SK-N-SH (cell line): ENCODE measurements around the gene SORD. TPM values are rescaled to one million over a fixed set of nuclear protein-coding genes. Genes with fewer than 3 reads are reported as not detected.
A peak's percentile ranks its signal among the peaks of the same experiment; 100 is the strongest.

Experiments
- CTCF ChIA-PET: fragments of 300-600, 350-600 bp; formaldehyde crosslinking; extraction: SDS; loops from one replicate; lab custom pipeline; 2021; lab: Yijun Ruan, JAX
- POLR2A ChIA-PET: fragments of 350-600 bp; sonication (Branson Sonifier 250); formaldehyde crosslinking; extraction: SDS; loops from one replicate; lab custom pipeline; 2020; ENCODE audit warnings: antibody characterized with exemption, inconsistent platforms; lab: Yijun Ruan, JAX
- DNase-seq: peaks from one replicate; pipeline ENCODE4 v3.0.0; 2012
- H2AFZ ChIP-seq: fragments of 200-600 bp; sonication (generic); 2 replicates; pipeline ENCODE4 v1.8.1; 2016; ENCODE audit warnings: antibody characterized with exemption, mild to moderate bottlenecking, low read depth
- H3F3A ChIP-seq: fragments of 200-600 bp; sonication (generic); replicated peaks from 2 replicates; pipeline ENCODE3; 2016; ENCODE audit warnings: antibody characterized with exemption, mild to moderate bottlenecking; ENCODE audit not compliant: insufficient read depth
- H3K27ac ChIP-seq, 2 experiments: fragments of 200-500 bp in 1 of 2; fragments of 200-600 bp in 1 of 2; sonication (Bioruptor generic) in 1 of 2; sonication (generic), shearing (Covaris generic) in 1 of 2; 2 replicates each; pipeline versions ENCODE4 v1.5.1 to v1.6.1; 2014 to 2016; ENCODE audit warnings: low read depth in 2 of 2, inconsistent platforms in 1 of 2, low read length in 1 of 2, mild to moderate bottlenecking in 1 of 2, mixed read lengths in 1 of 2
- H3K27me3 ChIP-seq: fragments of 200-600 bp; sonication (generic), shearing (Covaris generic); 2 replicates; pipeline ENCODE4 v1.6.1; 2016; ENCODE audit warnings: mixed run types; ENCODE audit not compliant: insufficient read depth
- H3K36me3 ChIP-seq, 2 experiments: fragments of 200-500 bp in 1 of 2; fragments of 200-600 bp in 1 of 2; sonication (Bioruptor generic) in 1 of 2; sonication (generic) in 1 of 2; replicated peaks in 1 of 2; 2 replicates each; pipeline versions ENCODE3 to v1.5.1; 2014 to 2016; ENCODE audit warnings: low read length in 1 of 2, mild to moderate bottlenecking in 1 of 2; ENCODE audit not compliant: insufficient read depth in 2 of 2, control insufficient read depth in 1 of 2
- H3K4me1 ChIP-seq, 2 experiments: fragments of 200-500 bp in 1 of 2; fragments of 200-600 bp in 1 of 2; sonication (Bioruptor generic) in 1 of 2; sonication (generic), shearing (Covaris generic) in 1 of 2; 2 replicates each; pipeline versions ENCODE4 v1.5.1 to v1.6.1; 2014 to 2016; ENCODE audit warnings: low read depth in 1 of 2, low read length in 1 of 2, mixed run types in 1 of 2; ENCODE audit not compliant: insufficient read depth in 2 of 2, control insufficient read depth in 1 of 2
- H3K4me2 ChIP-seq: fragments of 200-600 bp; sonication (generic), shearing (Covaris generic); 2 replicates; pipeline ENCODE4 v1.6.1; 2017; ENCODE audit warnings: mixed run types
- H3K4me3 ChIP-seq, 2 experiments: fragments of 200-500 bp in 1 of 2; fragments of 200-600 bp in 1 of 2; sonication (Bioruptor generic) in 1 of 2; sonication (generic), shearing (Covaris generic) in 1 of 2; 2 replicates each; pipeline versions ENCODE4 v1.5.1 to v1.8.1; 2014 to 2016; ENCODE audit warnings: low read depth in 2 of 2, inconsistent platforms in 1 of 2, low read length in 1 of 2, mild to moderate bottlenecking in 1 of 2, mixed read lengths in 1 of 2, moderate library complexity in 1 of 2
- H3K79me2 ChIP-seq: fragments of 200-600 bp; sonication (generic); 2 replicates; pipeline ENCODE4 v1.8.1; 2017; ENCODE audit warnings: mild to moderate bottlenecking; ENCODE audit not compliant: insufficient read depth
- H3K9ac ChIP-seq: fragments of 200-600 bp; sonication (generic); 2 replicates; pipeline ENCODE4 v1.6.1; 2017; ENCODE audit warnings: mixed run types
- H3K9me2 ChIP-seq: fragments of 200-600 bp; sonication (generic); 2 replicates; pipeline ENCODE4 v1.6.1; 2017; ENCODE audit warnings: mixed run types
- H3K9me3 ChIP-seq: fragments of 200-600 bp; sonication (generic); 2 replicates; pipeline ENCODE4 v1.6.1; 2017; ENCODE audit warnings: mixed run types, mild to moderate bottlenecking, moderate library complexity
- H4K20me1 ChIP-seq: fragments of 200-600 bp; sonication (generic); 2 replicates; pipeline ENCODE4 v1.6.1; 2017; ENCODE audit warnings: mild to moderate bottlenecking, mixed run types; ENCODE audit not compliant: insufficient read depth
- CHD2 ChIP-seq: fragments of 150-350 bp; IDR thresholded peaks from 2 replicates; pipeline ENCODE4 v1.6.1; 2018; ENCODE audit warnings: low read length; ENCODE audit not compliant: partially characterized antibody
- CTCF ChIP-seq: fragments of 200-600 bp; sonication (generic); IDR thresholded peaks from 2 replicates; pipeline ENCODE4 v1.6.1; 2017; ENCODE audit warnings: antibody characterized with exemption, mild to moderate bottlenecking, moderate library complexity
- ELF1 ChIP-seq: IDR thresholded peaks from 2 replicates; pipeline ENCODE4 v1.4.0; 2012
- EP300 ChIP-seq, 2 experiments: IDR thresholded peaks; 2 replicates each; pipeline versions ENCODE4 v1.4.0 to v1.6.1; 2012; ENCODE audit warnings: borderline replicate concordance in 1 of 2, low read depth in 1 of 2, low read length in 1 of 2
- EZH2phosphoT487 ChIP-seq: fragments of 200-600 bp; sonication (generic); IDR thresholded peaks from 2 replicates; pipeline ENCODE4 v1.6.1; 2017; ENCODE audit warnings: low read depth, mixed run types, mild to moderate bottlenecking, antibody characterized with exemption, moderate library complexity, borderline replicate concordance
- FOSL2 ChIP-seq: IDR thresholded peaks from 2 replicates; pipeline ENCODE4 v1.4.0; 2012; ENCODE audit warnings: low read depth, mild to moderate bottlenecking, moderate library complexity, borderline replicate concordance
- FOXJ3 ChIP-seq: sonication (generic); formaldehyde crosslinking; IDR thresholded peaks from 2 replicates; pipeline ENCODE4 v1.5.1; 2020; ENCODE audit warnings: mild to moderate bottlenecking, missing genetic modification reagents
- FOXM1 ChIP-seq: IDR thresholded peaks from 2 replicates; pipeline ENCODE4 v1.4.0; 2012; ENCODE audit warnings: low read depth, mild to moderate bottlenecking
- GABPA ChIP-seq: IDR thresholded peaks from 2 replicates; pipeline ENCODE4 v1.4.0; 2012; ENCODE audit warnings: low read depth, mild to moderate bottlenecking
- GATA2 ChIP-seq: sonication (generic); formaldehyde crosslinking; IDR thresholded peaks from 2 replicates; pipeline ENCODE4 v1.5.0; 2020; ENCODE audit warnings: mild to moderate bottlenecking, missing genetic modification reagents
- IRF3 ChIP-seq: fragments of 150-350 bp; IDR thresholded peaks from 2 replicates; pipeline ENCODE4 v1.6.1; 2016; ENCODE audit warnings: mild to moderate bottlenecking, low read depth, low read length
- JUND ChIP-seq: IDR thresholded peaks from 2 replicates; pipeline ENCODE4 v1.4.0; 2012
- MAX ChIP-seq: IDR thresholded peaks from 2 replicates; pipeline ENCODE4 v1.4.0; 2012; ENCODE audit warnings: low read depth
- MEF2A ChIP-seq: IDR thresholded peaks from 2 replicates; pipeline ENCODE4 v1.4.0; 2012; ENCODE audit warnings: low read depth, borderline replicate concordance
- NFIC ChIP-seq: IDR thresholded peaks from 2 replicates; pipeline ENCODE4 v1.4.0; 2012; ENCODE audit warnings: borderline replicate concordance
- NRF1 ChIP-seq: IDR thresholded peaks from 2 replicates; pipeline ENCODE4 v1.6.1; 2012; ENCODE audit warnings: low read depth, mild to moderate bottlenecking, low read length
- PBX3 ChIP-seq: IDR thresholded peaks from 2 replicates; pipeline ENCODE4; 2012
- RAD21 ChIP-seq: IDR thresholded peaks from 2 replicates; pipeline ENCODE4 v1.6.1; 2012; ENCODE audit warnings: mild to moderate bottlenecking, low read length
- RXRA ChIP-seq: IDR thresholded peaks from 2 replicates; pipeline ENCODE4 v1.4.0; 2012; ENCODE audit warnings: low read depth, mild to moderate bottlenecking, borderline replicate concordance
- SIN3A ChIP-seq: IDR thresholded peaks from 2 replicates; pipeline ENCODE4 v1.6.1; 2012; ENCODE audit warnings: low read depth, mild to moderate bottlenecking, low read length, moderate library complexity, borderline replicate concordance
- SMC3 ChIP-seq: IDR thresholded peaks from 2 replicates; pipeline ENCODE4 v1.6.1; 2012; ENCODE audit warnings: low read depth, low read length, improper control_type of control experiment
- TCF12 ChIP-seq: IDR thresholded peaks from 2 replicates; pipeline ENCODE4 v1.4.0; 2012
- TEAD4 ChIP-seq: IDR thresholded peaks from 2 replicates; pipeline ENCODE4 v1.4.0; 2012; ENCODE audit warnings: mild to moderate bottlenecking, borderline replicate concordance; ENCODE audit not compliant: insufficient read depth
- YY1 ChIP-seq: IDR thresholded peaks from 2 replicates; pipeline ENCODE4 v1.4.0; 2012; ENCODE audit warnings: low read depth, mild to moderate bottlenecking
- ZBTB33 ChIP-seq: IDR thresholded peaks from 2 replicates; pipeline ENCODE4 v1.4.0; 2012; ENCODE audit warnings: low read depth, borderline replicate concordance
- WGBS: methylation state at CpG from one replicate; pipeline ENCODE4 v1.1.6; 2017; ENCODE audit warnings: low lambda C conversion rate; 5-methylcytosine and 5-hydroxymethylcytosine counted together
- polyA plus RNA-seq, 3 experiments: library from polyadenylated mRNA; depleted of rRNA; stranded (reverse); fragments of >200 nt; gene quantifications; 2 replicates each; pipeline ENCODE4 v1.2.3, GENCODE V29; 2012

Gene SORD
- polyA plus RNA-seq, 1 of the 3 experiments (the other 2 are of a cell fraction): 35.1 TPM

GRCh38 chr15:45126535-45127158 is 103.7 kb downstream of the SORD start:
- Histone ChIP-seq H2AFZ (no peak overlapping the region), H3K27me3 (peaks cover 10% of the 10 kb centered on the region; the same call in 1 of the 2 replicates), H3K9me3 (no peaks in the 10 kb centered on the region), H3F3A (no peaks in the 10 kb centered on the region), H3K4me2 (no peak overlapping the region), H4K20me1 (no peaks in the 10 kb centered on the region), H3K79me2 (no peaks in the 10 kb centered on the region), H3K9me2 (no peaks in the 10 kb centered on the region), H3K4me3 (peak overlapping the region in 1 of 2 experiments; percentile 9; a peak in 1 of 4 replicates), H3K9ac (no peak overlapping the region), H3K27ac (no peak overlapping the region), H3K4me1 (peaks cover 0 to 3% of the 10 kb centered on the region in 2 experiments; a peak in 2 of 4 replicates), H3K36me3 (no peaks in the 10 kb centered on the region)
- no peak for DNase-seq
- ChIA-PET CTCF (interaction anchor here (1.1 to 1.4 kb wide), 3 partner anchors 9 to 79 kb away, joined by 3 to 11 read pairs (median 8); no protein-coding TSS in a partner anchor), POLR2A (no interaction called here)
- no peak for TF ChIP-seq ZBTB33
- TF ChIP-seq TCF12: no peak
- TF ChIP-seq CHD2: no peak
- no peak for TF ChIP-seq MEF2A
- no peak for TF ChIP-seq NRF1
- TF ChIP-seq ELF1: no peak
- TF ChIP-seq SIN3A: no peak
- TF ChIP-seq CTCF: peak; percentile 60
- TF ChIP-seq NFIC: no peak
- no peak for TF ChIP-seq FOXM1
- no peak for TF ChIP-seq RXRA
- no peak for TF ChIP-seq JUND
- peak; percentile 50 for TF ChIP-seq RAD21
- no peak for TF ChIP-seq FOXJ3 (CRISPR knock-in tag)
- no peak for TF ChIP-seq PBX3
- no peak for TF ChIP-seq EP300 (IDR thresholded peaks at IDR 0.05; ENCODE audit: borderline replicate concordance in 1 of 2, low read depth in 1 of 2, low read length in 1 of 2)
- TF ChIP-seq GABPA: no peak
- TF ChIP-seq IRF3: no peak
- no peak for TF ChIP-seq GATA2
- TF ChIP-seq EZH2phosphoT487: no peak
- TF ChIP-seq MAX: no peak
- TF ChIP-seq FOSL2: no peak
- TF ChIP-seq YY1: no peak
- TF ChIP-seq SMC3: peak; percentile 30
- no peak for TF ChIP-seq TEAD4
- WGBS: 41% methylated on average over 2 of the region's 2 CpGs
